Gastrocnemius medialis (tissue), 4 donors: ENCODE data around the gene VPS45.
"Not testable (repeated sequence)": the region's sequence is repeated elsewhere in the genome, so short reads cannot be mapped to it uniquely, and the experiment has no call there.

Experiments used
- CTCF ChIP-seq, 5 experiments: fragments of 450-650 bp in 3 of 5; fragments of 200-600 bp in 2 of 5; sonication (generic) in 2 of 5; IDR thresholded peaks in 4 of 5; conservative IDR thresholded peaks in 1 of 5; 1 replicate in 4 of 5; 2 replicates in 1 of 5; pipeline ENCODE4 v1.5.1; 2016 to 2019; ENCODE audit warnings: antibody characterized with exemption in 5 of 5, mild to moderate bottlenecking in 3 of 5, moderate library complexity in 3 of 5
- POLR2A ChIP-seq, 2 donors: fragments of 450-650 bp; IDR thresholded peaks; one replicate each; pipeline ENCODE4 v1.6.1; 2017; ENCODE audit warnings: antibody characterized with exemption in 2 of 2, mild to moderate bottlenecking in 2 of 2, moderate library complexity in 2 of 2

GRCh38 chr1:150051905-150052412 is 15.6 kb upstream of the VPS45 start:
- not testable (repeated sequence) for TF ChIP-seq POLR2A (IDR thresholded peaks at IDR 0.05); CTCF (IDR thresholded peaks at IDR 0.05 in 4 of 5, conservative IDR thresholded peaks at IDR 0.05 in 1 of 5)
